PC-9 (cell line): Measurements from ENCODE around the gene HMGXB4. TPM values are rescaled to one million over a fixed set of nuclear protein-coding genes. Genes with fewer than 3 reads are reported as not detected.

Experiments
- BruUV-seq: library from RNA; stranded (reverse); fragments of 400-500 nt; replicated peaks from 2 replicates; lab custom pipeline; 2021; lab: Mats Ljungman, UMichigan
- CTCF ChIA-PET: fragments of 300-600 bp; sonication (Branson Sonifier 250); formaldehyde crosslinking; loops from one replicate; lab custom pipeline; 2022; ENCODE audit warnings: antibody characterized with exemption; lab: Charles Lee
- POLR2A ChIA-PET: fragments of 300-600 bp; sonication (Branson Sonifier 250); formaldehyde crosslinking; loops from one replicate; lab custom pipeline; 2022; ENCODE audit warnings: antibody characterized with exemption; ENCODE audit not compliant: unreplicated experiment; lab: Charles Lee
- DNase-seq, 2 experiments: peaks; one replicate each; pipeline versions ENCODE4 v3.0.0 to v3.0.0-alpha.2; 2015 to 2022; ENCODE audit warnings: mixed read lengths in 1 of 2
- H2AFZ ChIP-seq: fragments of 200-600 bp; sonication (generic); 2 replicates; pipeline ENCODE4 v1.8.1; 2017; ENCODE audit warnings: antibody characterized with exemption
- H3F3A ChIP-seq: fragments of 200-600 bp; sonication (generic); 2 replicates; pipeline ENCODE4 v1.8.1; 2017; ENCODE audit warnings: antibody characterized with exemption, mild to moderate bottlenecking, low read depth; ENCODE audit not compliant: insufficient read depth
- H3K27ac ChIP-seq: fragments of 200-600 bp; sonication (generic); 2 replicates; pipeline ENCODE4 v1.6.1; 2016; ENCODE audit warnings: mixed run types
- H3K27me3 ChIP-seq: fragments of 200-600 bp; sonication (generic); 2 replicates; pipeline ENCODE4 v1.6.1; 2016; ENCODE audit warnings: low read depth, mixed run types; ENCODE audit not compliant: insufficient read depth
- H3K36me3 ChIP-seq: fragments of 200-600 bp; sonication (generic); 2 replicates; pipeline ENCODE4 v1.6.1; 2016; ENCODE audit warnings: low read depth, mixed run types
- H3K4me1 ChIP-seq: fragments of 200-600 bp; sonication (generic); replicated peaks from 2 replicates; pipeline ENCODE4 v1.6.1; 2016; ENCODE audit warnings: mixed run types; ENCODE audit not compliant: insufficient read depth
- H3K4me2 ChIP-seq: fragments of 200-600 bp; sonication (generic); 2 replicates; pipeline ENCODE4 v1.6.1; 2017; ENCODE audit warnings: mixed run types
- H3K4me3 ChIP-seq: fragments of 200-600 bp; sonication (generic); 2 replicates; pipeline ENCODE4 v1.6.1; 2016; ENCODE audit warnings: mixed run types
- H3K79me2 ChIP-seq: fragments of 200-600 bp; sonication (generic); 2 replicates; pipeline ENCODE4 v1.6.1; 2017; ENCODE audit warnings: low read depth, mixed run types
- H3K9me2 ChIP-seq: fragments of 200-600 bp; sonication (generic); 2 replicates; pipeline ENCODE4 v1.8.1; 2017; ENCODE audit warnings: mild to moderate bottlenecking; ENCODE audit not compliant: insufficient read depth
- H3K9me3 ChIP-seq: fragments of 200-600 bp; sonication (generic); 2 replicates; pipeline ENCODE4 v1.8.1; 2016; ENCODE audit warnings: low read depth; ENCODE audit not compliant: insufficient read depth
- H4K20me1 ChIP-seq: fragments of 200-600 bp; sonication (generic); 2 replicates; pipeline ENCODE4 v1.8.1; 2017; ENCODE audit not compliant: insufficient read depth
- CTCF ChIP-seq: fragments of 200-600 bp; sonication (generic); conservative IDR thresholded peaks from 2 replicates; pipeline ENCODE4 v1.6.1; 2017; ENCODE audit warnings: mixed run types, antibody characterized with exemption, mild to moderate bottlenecking, moderate library complexity
- EZH2 ChIP-seq: fragments of 200-600 bp; sonication (generic); IDR thresholded peaks from 2 replicates; pipeline ENCODE4 v1.8.0; 2017; ENCODE audit warnings: antibody characterized with exemption, low read depth
- intact Hi-C: fragments of 100-400 bp; cut with micrococcal nuclease; formaldehyde crosslinking; loops from one replicate; pipeline ENCODE4 v1.10.0; 2022; ENCODE audit not compliant: unreplicated experiment
- total RNA-seq: library from RNA; stranded (reverse); gene quantifications from 2 replicates; pipeline ENCODE4 v1.2.3, GENCODE V29; 2021

Gene HMGXB4
- total RNA-seq, 1 experiment from 2014 or later, result 29.2 TPM

- no peak overlapping the region for H3K4me3 ChIP-seq
- H3K79me2 ChIP-seq, result no peaks in the 10 kb centered on the region
- H3K4me2 ChIP-seq, result no peak overlapping the region
- no peaks in the 10 kb centered on the region for H3K9me2 ChIP-seq
- ChIA-PET CTCF (interaction anchor here (0.5 kb wide), 1 partner anchor 16 kb away, joined by 10 read pairs; no protein-coding TSS in a partner anchor), POLR2A (no interaction called here)
- H3F3A ChIP-seq, result peaks cover 8% of the 10 kb centered on the region; the same call in 1 of the 2 replicates
- intact Hi-C loops, result no loop called here
- no peaks in the 10 kb centered on the region for H3K9me3 ChIP-seq
- H3K36me3 ChIP-seq, result peaks cover 14% of the 10 kb centered on the region
- H3K4me1 ChIP-seq, result 0 out of 2 replicates have a peak, but pooled peaks cover 4% of the 10 kb centered on the region
- no peak for TF ChIP-seq EZH2
- no peak for TF ChIP-seq CTCF
- H3K27ac ChIP-seq, result no peak overlapping the region
- no peak for DNase-seq
- no TSS peak for BruUV-seq
- no peak overlapping the region for H2AFZ ChIP-seq
- no peaks in the 10 kb centered on the region; the same call in 1 of the 2 replicates for H4K20me1 ChIP-seq
- H3K27me3 ChIP-seq, result no peaks in the 10 kb centered on the region
Measured at GRCh38 chr22:35334004-35334403, 76.7 kb downstream of the HMGXB4 start.

GRCh38 chr22:35335468-35335867 lies 78.2 kb downstream of the HMGXB4 start:
- intact Hi-C loops, result no loop called here
- ChIA-PET CTCF (no interaction called here), POLR2A (no interaction called here)
- H3K79me2 ChIP-seq, result no peaks in the 10 kb centered on the region
- no peaks in the 10 kb centered on the region; the same call in 1 of the 2 replicates for H4K20me1 ChIP-seq
- H3K4me2 ChIP-seq, result no peak overlapping the region
- H2AFZ ChIP-seq, result no peak overlapping the region
- H3K4me3 ChIP-seq, result no peak overlapping the region
- BruUV-seq, result no TSS peak
- H3K27ac ChIP-seq, result no peak overlapping the region
- no peak for TF ChIP-seq EZH2
- TF ChIP-seq CTCF, result no peak
- no peaks in the 10 kb centered on the region for H3K9me2 ChIP-seq
- H3K4me1 ChIP-seq, result 0 out of 2 replicates have a peak, but pooled peaks cover 4% of the 10 kb centered on the region
- peak; percentile 36 to 61 for DNase-seq
- H3K27me3 ChIP-seq, result no peaks in the 10 kb centered on the region
- H3K9me3 ChIP-seq, result no peaks in the 10 kb centered on the region
- peaks cover 14% of the 10 kb centered on the region for H3K36me3 ChIP-seq
- H3F3A ChIP-seq, result peaks cover 3% of the 10 kb centered on the region; the same call in 1 of the 2 replicates

- no peak overlapping the region for H3K4me2 ChIP-seq
- no TSS peak for BruUV-seq
- peaks cover 14% of the 10 kb centered on the region for H3K36me3 ChIP-seq
- no peak overlapping the region for H3K27ac ChIP-seq
- H4K20me1 ChIP-seq, result no peaks in the 10 kb centered on the region; the same call in 1 of the 2 replicates
- 0 out of 2 replicates have a peak, but pooled peaks cover 4% of the 10 kb centered on the region for H3K4me1 ChIP-seq
- no peaks in the 10 kb centered on the region for H3K9me3 ChIP-seq
- intact Hi-C loops, result no loop called here
- POLR2A ChIA-PET, result no interaction called here
- no peaks in the 10 kb centered on the region for H3K9me2 ChIP-seq
- TF ChIP-seq CTCF, result no peak
- TF ChIP-seq EZH2, result no peak
- no peak overlapping the region for H3K4me3 ChIP-seq
- no peak overlapping the region for H2AFZ ChIP-seq
- no peaks in the 10 kb centered on the region for H3K27me3 ChIP-seq
- CTCF ChIA-PET, result interaction anchor here (0.6 kb wide), 1 partner anchor 241 kb away, joined by 3 read pairs; no protein-coding TSS in a partner anchor
- H3K79me2 ChIP-seq, result no peaks in the 10 kb centered on the region
- DNase-seq, result no peak
- H3F3A ChIP-seq, result no peaks in the 10 kb centered on the region
Measured at GRCh38 chr22:35335936-35336781, 78.9 kb downstream of the HMGXB4 start.
